Measurements from ENCODE around the gene CYP2A13.
"Not testable (repeated sequence)": the region's sequence is repeated elsewhere in the genome, so short reads cannot be mapped to it uniquely, and the experiment has no call there.

The CYP2A13 gene, protein sequence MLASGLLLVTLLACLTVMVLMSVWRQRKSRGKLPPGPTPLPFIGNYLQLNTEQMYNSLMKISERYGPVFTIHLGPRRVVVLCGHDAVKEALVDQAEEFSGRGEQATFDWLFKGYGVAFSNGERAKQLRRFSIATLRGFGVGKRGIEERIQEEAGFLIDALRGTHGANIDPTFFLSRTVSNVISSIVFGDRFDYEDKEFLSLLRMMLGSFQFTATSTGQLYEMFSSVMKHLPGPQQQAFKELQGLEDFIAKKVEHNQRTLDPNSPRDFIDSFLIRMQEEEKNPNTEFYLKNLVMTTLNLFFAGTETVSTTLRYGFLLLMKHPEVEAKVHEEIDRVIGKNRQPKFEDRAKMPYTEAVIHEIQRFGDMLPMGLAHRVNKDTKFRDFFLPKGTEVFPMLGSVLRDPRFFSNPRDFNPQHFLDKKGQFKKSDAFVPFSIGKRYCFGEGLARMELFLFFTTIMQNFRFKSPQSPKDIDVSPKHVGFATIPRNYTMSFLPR

DNA sequence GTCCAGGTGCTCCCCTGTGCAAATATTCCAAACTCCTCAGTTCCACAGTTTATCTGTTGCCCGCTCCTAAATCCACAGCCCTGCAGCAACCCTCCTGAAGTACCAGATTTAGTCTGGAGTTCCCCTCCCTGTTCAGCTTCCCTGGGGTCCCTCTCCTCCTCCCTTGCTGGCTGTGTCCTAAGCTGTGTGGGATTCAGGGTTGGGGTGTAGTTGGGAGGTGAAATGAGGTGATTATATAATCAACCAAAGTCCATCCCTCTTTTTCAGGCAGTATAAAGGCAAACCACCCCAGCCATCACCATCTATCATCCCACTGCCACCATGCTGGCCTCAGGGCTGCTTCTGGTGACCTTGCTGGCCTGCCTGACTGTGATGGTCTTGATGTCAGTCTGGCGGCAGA lies at the start of gene CYP2A13:
Gene CYP2A13 (plus strand): TSS at position 301 of the 400 bp plus-strand sequence. CDS start 21 bp downstream, at position 322.
- no peak for DNase-seq

DNA sequence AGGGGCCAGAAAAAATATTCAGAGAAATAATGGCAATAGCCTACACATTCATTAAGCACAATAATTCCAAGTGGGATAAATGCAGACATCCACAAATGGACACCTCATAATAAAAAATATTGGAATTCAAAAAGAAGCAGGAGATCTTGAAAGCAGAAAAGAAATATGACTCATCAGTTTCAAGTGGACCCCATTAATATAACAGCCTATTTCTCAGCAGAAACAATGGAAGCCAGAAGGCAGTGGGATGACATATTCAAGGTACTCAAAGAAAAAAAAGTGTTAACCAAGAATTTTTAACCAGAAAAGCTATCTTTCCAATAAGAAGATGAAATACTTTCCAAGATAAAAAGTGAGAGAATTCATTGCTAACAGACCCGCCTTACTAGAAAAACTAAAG lies 48.4 kb upstream of the CYP2A13 start:
- DNase-seq: no peak

DNA sequence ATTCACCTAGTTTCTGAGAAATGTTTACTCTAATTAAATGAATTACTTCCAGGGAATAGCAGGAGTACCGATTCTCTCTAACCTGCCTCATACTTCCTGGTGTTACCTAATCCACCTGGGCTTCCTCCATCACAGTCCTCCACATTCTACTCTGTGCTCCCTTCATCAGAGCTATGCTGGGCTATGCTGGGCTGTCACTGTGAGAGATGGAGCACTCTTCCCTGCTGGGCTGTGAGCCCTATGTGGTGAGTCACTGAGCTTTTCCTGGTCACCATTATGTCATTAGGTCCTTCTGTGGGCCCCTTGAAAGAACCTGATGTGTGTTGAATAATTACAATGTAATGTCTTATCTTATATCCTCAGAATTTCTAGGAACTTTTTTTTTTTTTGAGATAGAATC lies 43.2 kb upstream of the CYP2A13 start:
- DNase-seq: not testable (repeated sequence)

DNA sequence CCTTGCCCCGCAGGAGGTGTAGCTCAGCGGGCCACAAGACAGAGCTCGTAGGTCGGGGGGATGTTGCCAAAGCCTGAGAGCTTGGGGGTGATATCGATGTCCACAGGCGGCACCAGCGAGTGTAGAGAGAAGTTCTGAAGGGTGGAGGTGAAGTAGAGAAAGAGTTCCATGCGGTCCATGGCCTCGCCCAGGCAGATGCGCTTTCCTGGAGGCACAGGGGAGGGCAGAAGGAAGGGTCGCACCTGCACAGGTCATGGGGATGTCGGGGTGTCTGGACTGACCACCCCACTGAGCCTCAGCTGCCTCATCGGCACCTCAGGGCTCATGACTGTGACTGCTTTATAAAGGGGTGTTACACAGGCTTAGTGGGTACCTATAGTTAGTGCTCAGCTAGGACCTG lies 37.8 kb upstream of the CYP2A13 start:
- no peak for DNase-seq

DNA sequence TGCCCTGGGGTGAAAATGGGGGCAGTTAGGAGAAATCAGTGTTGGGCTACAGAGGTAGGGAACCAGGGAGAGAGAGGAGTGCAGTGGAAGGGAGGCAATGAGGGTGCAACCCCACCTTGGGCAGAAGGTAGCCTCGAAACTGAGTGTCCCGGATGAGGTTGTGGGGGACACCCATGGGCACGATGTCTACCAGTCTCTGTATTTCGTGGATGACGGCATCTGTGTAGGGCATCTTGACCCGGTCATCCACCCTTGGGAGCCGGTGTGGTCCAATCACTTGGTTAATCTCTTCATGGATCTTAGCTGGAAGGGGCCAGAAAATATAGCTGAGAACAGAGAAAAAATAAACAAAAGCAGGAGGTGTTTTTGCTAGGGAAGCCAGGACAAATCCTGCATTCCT lies 36.1 kb upstream of the CYP2A13 start:
- not testable (repeated sequence) for DNase-seq

DNA sequence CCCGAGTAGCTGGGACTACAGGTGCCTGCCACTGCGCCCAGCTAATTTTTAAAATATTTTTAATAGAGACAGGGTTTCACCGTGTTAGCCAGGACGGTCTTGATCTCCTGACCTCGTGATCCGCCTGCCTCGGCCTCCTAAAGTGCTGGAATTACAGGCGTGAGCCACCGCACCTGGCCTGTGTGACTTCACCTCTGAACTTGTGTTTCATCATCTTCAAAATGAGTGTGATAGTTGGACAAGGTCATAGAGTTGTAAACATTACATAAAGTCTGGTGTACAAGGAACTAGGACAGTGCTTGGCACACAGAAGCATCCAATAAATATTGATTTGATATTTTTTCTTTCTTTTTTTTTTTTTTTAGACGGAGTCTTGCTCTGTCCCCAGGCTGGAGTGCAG lies 34.9 kb upstream of the CYP2A13 start:
- not testable (repeated sequence) for DNase-seq

DNA sequence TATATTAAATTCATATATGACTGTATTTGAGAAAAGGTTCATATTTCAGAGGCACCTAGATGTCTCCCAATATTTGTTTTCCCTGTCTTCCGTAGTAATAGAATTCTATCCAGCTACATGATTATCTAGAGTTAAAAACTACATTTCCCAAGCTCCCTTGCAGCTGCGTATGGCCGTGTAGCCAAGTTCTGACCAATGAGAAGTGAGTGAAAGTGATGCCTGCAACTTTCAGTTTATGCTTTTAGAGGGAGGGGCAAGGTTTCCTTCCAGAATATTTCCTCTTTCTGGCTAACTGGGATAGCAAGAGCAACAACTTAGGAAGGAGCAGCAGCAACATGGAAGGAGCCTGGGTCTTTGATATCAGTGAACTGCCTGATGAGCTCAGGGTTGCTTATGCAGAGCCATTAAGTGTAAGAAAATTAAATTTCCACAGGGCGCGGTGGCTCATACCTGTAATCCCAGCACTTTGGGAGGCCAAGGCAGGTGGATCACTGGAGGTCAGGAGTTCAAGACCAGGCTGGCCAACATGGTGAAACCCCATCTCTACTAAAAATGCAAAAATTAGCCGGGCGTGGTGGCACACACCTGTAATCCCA lies 23.2 kb upstream of the CYP2A13 start:
- no peak for DNase-seq

DNA sequence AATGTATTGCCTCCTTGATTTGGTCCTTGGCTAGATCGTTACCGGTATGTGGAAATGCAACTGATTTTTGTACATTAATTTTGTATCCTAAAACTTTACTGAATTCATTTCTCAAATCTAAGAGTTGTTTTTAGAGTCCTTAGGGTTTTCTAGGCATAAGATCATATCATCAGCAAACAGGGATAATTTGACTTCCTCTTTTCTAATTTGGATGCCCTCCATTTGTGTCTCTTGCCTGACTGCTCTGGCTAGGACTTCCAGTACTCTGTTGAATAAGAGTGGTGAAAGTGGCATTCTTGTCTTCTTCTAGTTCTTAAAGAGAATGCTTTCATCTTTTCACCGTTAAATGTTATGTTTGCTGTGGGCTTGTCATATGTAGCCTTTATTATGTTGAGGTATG lies 12.0 kb upstream of the CYP2A13 start:
- no peak for DNase-seq

DNA sequence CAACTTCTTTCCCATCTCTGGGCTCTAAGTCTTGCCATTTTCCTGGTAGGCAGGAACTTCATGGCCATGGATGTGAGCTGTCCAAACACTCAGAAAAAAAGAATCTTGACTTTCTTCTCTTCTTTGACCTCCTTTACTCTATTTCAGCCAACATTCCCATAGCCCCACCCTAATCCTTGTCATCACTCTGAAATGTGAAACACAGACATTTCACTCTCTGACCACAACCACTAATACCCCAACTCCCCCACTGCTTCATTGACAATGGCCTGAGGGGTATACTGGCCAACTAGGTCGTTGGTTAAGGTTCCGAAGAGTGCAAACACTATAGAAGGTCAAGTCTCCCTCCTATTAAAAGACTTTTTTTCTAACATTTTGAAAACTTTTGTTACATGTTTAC lies 4.7 kb upstream of the CYP2A13 start:
- no peak for DNase-seq

DNA sequence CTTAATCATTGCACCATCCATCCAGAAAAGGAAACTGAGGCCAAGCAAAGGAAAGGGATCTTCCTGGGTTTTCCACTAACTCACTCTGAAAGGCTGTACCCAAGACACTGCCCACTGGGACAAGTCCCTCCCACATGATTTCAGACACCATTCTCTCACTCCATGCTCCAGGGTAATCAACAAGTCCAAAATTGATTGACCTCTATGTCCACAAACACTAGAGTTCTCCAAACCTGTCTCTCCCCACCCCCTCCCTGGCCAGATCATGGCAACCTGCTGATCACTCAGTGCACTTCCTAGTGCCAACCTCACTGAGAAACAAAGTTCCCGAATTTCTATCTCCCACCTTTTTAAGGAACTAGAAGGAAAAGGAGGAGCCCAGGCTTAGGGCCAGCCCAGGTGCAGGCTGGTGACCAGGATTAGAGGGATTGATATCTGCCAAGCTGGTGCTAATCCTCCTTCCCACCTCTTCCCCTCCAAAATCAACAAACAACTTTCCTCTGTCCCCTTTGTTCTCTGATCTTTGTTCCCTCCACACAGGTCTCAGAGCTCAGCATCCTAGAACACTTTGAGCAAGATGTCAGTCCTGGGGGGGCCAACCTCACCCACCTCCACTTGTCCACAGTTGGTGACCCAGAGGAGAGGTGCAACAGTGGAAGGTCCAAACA lies 2.4 kb upstream of the CYP2A13 start:
- DNase-seq: no peak

DNA sequence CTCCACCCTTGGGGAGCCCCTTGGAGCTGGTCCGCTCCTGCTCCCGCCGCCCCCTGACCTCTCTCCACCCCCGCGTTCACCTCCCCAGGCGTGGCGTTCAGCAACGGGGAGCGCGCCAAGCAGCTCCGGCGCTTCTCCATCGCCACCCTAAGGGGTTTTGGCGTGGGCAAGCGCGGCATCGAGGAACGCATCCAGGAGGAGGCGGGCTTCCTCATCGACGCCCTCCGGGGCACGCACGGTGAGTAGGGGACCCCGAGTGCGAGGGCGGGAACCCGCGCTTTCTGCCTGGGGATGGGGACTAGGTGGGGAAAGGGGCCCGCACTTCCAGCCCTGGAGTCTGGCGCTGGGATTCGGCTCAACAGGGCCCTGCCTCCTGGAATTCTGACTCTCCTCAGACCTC lies 1.7 kb downstream of the CYP2A13 start:
- DNase-seq: no peak

DNA sequence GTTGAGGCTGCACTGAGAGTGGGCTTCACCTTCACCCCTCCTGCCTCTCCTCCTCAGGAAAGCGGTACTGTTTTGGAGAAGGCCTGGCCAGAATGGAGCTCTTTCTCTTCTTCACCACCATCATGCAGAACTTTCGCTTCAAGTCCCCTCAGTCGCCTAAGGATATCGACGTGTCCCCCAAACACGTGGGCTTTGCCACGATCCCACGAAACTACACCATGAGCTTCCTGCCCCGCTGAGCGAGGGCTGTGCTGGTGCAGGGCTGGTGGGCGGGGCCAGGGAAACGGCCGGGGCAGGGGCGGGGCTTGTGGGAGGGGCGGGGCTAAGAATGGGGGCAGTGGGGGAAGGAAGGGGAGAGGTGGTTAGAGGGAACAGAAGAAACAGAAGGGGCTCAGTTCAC lies 7.5 kb downstream of the CYP2A13 start:
- no peak for DNase-seq

DNA sequence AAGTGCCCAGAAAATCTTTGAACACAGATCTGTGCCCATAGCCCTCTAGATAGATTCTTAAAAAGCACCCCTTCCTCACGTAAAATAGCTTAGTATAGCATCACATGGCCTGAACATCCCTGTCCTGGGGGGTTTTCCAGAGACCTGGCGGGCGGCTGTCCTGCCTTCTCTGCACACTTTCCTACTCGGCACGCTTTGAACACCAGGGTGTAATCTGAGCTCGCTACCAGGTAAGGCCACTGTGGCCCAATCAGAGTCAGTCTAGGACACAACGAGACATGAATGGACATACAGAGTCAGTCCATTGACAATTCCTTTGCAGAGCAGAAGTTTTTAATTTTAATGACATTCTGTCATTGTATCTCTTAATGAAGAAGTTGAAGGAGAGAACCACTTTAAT lies 8.1 kb downstream of the CYP2A13 start:
- no peak for DNase-seq

DNA sequence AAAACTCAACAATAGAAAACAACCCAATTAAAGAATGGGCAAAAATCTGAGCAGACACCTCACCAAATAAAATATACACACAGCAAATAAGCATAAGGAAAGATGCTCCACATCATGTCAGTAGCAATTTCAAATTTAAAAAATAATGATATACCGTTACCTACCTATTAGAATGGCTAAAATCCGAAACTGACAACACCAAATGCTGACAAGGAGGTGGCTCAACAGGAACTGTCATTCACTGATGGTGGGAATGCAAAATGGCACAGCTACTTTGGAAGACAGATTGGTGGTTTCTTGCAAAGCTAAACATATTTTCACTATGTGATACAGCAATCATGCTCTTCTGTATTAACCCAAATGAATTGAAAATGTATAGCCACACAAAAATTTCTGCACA lies 9.1 kb downstream of the CYP2A13 start:
- DNase-seq: no peak

DNA sequence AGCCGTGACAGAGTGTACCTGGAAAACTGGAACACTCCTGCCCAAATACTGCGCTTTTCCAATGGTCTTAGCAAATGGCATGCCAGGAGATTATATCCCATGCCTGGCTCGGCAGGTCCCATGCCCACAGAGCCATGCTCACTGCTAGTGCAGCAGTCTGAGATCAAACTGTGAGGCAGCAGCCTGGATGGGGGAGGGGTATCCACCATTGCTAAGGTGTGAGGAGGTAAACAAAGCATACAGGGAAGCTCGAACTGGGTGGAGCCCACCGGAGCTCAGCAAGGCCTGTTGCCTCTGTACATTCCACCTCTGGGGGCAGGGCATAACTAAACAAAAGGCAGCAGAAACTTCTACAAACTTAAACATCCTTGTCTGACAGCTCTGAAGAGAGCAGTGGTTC lies 10.5 kb downstream of the CYP2A13 start:
- DNase-seq: no peak

DNA sequence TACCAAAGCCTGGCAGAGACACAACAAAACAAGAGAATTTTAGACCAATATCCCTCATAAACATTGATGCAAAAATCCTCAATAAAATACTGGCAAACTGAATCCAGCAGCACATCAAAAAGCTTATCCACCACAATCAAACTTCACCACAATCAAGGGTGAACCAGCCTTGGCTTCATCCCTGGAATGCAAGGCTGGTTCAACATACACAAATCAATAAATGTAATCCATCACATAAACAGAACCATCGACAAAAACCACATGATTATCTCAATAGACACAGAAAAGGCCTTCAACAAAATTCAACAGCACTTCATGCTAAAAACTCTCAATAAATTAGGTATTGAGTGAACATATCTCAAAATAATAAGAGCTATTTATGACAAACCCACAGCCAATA lies 14.0 kb downstream of the CYP2A13 start:
- not testable (repeated sequence) for DNase-seq

DNA sequence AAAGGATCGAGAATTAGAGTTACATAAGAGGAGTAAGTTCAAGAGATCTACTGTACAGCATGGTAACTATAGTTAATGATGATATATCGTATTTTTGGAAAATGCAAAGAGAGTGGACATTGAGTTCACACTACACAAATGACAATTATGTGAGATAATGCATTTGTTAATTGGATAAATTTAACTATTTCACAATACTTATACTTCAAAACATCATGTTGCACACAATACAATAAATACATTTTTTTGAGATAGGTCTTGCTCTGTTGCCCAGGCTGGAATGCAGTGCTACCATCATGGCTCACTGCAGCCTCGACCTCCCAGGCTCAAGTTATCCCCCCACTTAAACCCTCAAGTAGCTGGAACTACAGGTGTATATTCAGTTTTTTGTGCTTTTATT lies 17.9 kb downstream of the CYP2A13 start:
- DNase-seq: no peak

DNA sequence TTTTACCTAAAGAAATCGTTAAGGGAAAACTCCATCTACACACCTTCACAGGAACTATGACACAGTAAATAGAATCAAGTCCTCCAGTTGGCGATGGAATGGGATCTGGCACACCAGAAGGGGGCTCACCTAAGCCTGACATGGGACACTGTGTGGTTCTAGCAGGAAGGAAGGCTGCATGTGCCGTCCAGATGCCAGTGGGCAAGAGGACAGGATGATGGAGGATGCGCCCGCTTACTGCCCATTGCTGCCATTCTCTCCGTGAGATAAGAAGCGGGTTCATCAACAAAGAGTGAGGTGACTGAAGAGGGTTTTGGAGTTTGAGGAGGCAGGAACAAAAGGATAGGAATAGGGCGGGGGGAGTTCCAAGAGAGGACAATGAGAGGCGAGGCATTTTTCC lies 23.0 kb downstream of the CYP2A13 start:
- DNase-seq: no peak

DNA sequence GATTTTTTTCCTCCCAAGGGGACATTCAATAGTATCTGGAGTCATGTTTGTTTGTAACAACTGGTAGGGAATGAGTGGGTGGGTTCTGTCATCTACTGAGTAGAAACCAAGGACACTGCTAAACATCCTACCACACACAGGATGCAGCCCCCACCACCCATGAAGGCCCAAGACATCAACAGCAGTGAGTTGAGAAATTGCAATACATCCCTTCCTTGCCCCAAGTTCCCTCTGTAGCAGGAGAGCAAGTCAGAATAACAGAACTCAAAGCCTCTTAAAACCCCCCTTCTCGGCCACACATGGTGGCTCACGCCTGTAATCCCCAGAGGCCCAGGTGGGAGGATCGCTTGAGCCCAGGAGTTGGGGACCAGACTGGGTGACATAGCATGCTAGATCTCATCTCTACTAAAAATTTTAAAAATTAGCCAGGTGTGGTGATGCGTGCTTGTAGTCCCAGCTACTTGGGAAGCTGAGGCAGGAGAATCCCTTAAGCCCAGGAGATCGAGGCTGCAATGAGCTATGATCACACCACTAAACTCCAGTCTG lies 23.6 kb downstream of the CYP2A13 start:
- DNase-seq: no peak

DNA sequence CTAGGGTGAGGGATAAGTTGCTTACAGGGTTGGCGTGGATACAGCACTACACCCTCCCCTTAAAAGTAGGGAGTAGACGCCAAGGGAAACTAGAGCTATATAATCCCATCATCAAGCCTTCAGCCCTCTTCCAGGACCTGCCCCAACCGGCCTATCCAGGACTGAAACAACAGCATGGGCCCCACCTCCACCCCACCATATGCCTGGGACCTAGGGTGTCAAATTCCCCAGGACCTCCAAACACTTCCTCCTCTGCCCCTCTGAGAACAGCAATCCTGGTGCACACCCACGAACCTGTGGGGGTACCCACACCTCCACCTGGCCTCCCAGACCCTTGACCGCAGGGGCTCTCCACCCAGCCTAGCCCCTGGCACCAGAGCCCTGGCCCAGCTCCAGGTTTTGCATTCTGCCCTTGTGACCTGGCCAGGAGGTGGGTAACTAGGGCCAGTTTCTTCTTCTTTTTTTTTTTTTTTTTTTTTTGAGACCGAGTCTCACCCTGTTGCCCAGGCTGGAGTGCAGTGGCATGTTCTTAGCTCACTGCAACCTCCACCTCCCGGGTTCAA lies 24.6 kb downstream of the CYP2A13 start:
- DNase-seq: no peak

DNA sequence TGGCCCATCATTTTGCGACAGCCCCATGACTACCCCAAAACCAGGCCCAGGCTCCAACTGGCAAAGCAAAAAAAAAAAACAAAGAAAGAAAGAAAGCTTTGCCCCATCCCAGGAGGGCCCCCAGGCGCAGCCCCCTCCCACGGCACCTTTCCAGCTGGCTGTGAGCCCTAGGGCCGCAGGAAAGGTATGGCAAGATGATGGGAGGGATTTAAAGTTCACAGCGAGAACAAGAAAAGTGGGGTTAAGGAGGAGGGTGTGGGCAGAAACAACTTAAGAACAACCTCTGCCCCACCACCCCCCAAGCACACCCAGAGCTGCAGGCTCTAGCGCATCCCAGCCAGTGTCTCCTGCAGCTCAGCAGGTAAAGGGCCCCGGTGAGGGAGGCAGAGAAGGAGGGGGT lies 25.9 kb downstream of the CYP2A13 start, which contains the start of gene CYP2F1:
Gene CYP2F1 (plus strand): TSS at position 301 of the 400 bp plus-strand sequence. CDS start 1,757 bp downstream, outside the sequence.
- DNase-seq: no peak

DNA sequence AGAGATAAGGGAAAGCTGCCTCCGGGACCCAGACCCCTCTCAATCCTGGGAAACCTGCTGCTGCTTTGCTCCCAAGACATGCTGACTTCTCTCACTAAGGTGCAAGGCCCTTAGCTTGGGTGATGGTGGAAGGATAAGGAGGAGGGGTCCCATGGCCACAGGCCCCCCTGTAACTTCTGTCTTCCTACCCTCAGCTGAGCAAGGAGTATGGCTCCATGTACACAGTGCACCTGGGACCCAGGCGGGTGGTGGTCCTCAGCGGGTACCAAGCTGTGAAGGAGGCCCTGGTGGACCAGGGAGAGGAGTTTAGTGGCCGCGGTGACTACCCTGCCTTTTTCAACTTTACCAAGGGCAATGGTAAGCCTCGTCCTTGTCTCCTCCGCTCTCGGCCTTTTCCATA lies 28.0 kb downstream of the CYP2A13 start:
- DNase-seq: no peak
